Measurements from ENCODE around the gene FAM171A1.
A peak's percentile ranks its signal among the peaks of the same experiment; 100 is the strongest.
"Not testable (repeated sequence)": the region's sequence is repeated elsewhere in the genome, so short reads cannot be mapped to it uniquely, and the experiment has no call there.

The FAM171A1 gene

DNA sequence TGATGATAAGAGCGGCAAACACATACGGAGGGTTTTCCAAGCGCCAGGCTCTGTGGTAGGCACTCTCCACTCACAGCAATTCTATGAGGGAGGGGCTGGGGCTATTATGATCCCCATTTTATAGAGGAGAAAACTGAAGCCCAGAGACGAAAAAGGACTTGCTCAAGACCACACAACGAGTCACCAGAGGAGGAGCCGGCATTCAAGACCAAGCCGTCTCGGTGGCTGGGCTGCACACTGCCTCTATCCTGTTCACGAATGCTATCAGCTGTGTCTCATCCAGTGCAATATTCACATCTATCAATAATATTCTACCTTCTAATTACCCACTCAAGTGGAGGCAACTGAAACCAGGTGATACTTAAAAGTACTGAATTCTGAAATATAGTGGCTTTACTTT lies 134.7 kb downstream of the FAM171A1 start:
- no peak for DNase-seq

GRCh38 chr10:15232279-15232678 lies 138.8 kb downstream of the FAM171A1 start:
- DNase-seq = no peak

DNA sequence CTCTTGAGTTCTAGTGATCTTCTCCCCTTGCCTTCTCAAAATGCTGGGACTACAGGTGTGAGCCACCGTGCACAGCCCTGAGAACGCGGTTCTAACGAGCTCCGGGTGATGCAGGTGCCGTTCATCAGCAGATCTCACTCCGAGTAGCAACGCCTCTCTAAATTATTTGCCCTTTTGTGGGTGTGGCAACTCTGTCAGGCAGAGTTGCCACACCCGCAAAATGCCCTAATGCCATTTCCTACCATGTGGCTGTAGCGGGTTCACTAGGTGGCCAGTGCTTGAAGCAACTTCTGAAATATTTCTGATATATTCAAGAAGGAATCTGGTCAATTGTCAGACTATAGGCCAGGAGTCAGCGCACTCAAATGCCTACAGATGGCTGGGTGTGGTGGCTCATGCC lies 139.7 kb downstream of the FAM171A1 start:
- DNase-seq = no peak

- no peak for DNase-seq
Observed at GRCh38 chr10:15230257-15230656, 140.8 kb downstream of the FAM171A1 start.

- DNase-seq = no peak
Observed at GRCh38 chr10:15229268-15229667, 141.8 kb downstream of the FAM171A1 start.

DNA sequence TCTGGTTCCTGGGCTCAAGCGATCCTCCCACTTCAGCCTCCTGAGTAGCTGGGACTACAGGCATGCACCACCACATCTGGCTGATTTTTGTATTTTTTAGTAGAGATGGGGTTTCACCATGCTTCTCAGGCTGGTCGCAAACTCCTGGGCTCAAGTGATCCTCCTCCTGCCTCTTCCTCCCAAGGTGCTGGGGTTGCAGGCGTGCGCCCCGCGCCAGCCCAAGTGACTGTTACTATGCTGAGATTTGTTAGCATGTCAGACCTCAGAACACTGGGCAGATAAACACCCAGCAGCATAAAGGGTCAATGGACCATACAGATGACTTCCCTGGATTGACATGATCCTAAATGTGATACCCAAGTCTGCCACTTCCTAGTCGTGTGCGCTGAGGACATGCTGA lies 142.7 kb downstream of the FAM171A1 start:
- no peak for DNase-seq

GRCh38 chr10:15227611-15228372 lies 143.3 kb downstream of the FAM171A1 start:
- no peak for DNase-seq

DNA sequence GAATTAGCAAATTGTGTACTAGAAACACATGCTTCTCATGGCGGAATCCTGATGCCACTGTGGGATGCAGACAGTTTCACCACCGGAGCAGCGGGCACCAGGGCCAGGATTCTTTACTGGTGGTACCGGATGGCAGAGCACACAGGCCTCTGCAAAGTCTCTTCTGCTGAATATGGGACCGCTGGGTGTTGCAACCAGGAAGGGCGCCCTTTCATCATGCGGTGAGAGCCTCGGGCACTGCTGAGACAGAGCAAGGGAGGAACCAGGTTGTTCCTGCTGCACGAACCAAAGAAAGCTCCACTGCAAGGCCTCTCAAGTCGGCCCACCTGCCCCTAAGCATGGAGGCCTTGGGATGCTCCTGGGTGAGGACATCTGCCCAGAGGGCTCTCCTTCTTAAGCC lies 145.6 kb downstream of the FAM171A1 start:
- no peak for DNase-seq

DNA sequence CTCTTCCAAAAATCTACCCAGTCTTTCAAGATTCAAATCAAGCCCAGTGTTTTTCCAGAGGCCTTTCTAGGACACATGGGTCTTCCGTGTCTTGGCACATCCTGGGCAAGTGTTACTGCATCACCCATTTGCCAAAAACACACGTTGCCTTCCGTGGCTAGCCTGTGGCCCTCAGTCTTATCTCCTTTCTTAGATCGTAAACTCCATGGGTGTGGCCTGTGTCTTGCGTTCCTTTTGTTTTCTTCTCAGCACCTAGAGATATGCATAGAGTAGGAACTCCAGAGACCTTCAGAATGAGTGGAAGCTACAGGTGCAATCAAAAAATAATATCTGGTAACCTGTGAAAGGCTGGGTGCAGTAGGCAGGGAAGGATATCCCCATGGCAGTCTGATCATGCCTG lies 146.1 kb downstream of the FAM171A1 start:
- DNase-seq = no peak

GRCh38 chr10:15223174-15223573 lies 147.9 kb downstream of the FAM171A1 start:
- DNase-seq = no peak

DNA sequence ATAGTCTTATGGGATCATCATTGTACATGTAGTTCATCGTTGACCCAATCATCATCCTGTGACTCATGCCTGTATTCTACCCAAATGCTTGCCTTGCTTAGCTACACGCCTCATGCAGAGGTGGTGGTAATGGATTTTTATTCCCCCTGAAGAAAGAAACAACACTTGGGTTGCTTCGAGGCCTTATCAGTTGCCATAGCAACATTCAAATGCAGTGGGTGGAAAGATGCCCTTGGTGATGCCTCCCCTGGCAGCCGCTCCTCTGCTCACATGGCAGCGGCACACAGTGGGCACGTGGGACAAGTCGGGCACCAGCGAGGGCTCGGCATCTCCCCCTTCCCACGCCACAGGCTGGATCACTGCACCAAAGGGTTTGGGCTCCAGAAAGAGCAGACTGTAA lies 148.6 kb downstream of the FAM171A1 start:
- DNase-seq = no peak

- DNase-seq = no peak
Observed at GRCh38 chr10:15220445-15220844, 150.6 kb downstream of the FAM171A1 start.

DNA sequence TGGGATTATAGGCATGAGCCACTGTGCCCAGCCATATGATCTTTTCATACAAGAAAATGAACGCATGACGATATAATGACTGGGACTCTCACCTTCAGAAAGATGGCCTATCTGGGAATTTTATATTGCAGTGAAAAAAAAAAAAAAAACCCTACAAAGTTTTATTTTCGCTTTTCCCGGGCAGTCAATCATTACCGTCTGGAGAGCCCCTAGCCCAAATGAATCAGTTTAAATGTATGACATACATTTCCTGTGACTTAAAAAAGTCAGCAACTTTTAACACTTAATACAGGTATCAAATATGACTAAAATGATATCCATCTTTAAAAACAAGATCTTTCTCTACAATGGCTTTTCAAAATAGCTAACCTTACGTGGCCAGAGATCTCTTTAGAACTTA lies 154.4 kb downstream of the FAM171A1 start:
- no peak for DNase-seq

- no peak for DNase-seq
Observed at GRCh38 chr10:15214237-15214636, 156.9 kb downstream of the FAM171A1 start.

DNA sequence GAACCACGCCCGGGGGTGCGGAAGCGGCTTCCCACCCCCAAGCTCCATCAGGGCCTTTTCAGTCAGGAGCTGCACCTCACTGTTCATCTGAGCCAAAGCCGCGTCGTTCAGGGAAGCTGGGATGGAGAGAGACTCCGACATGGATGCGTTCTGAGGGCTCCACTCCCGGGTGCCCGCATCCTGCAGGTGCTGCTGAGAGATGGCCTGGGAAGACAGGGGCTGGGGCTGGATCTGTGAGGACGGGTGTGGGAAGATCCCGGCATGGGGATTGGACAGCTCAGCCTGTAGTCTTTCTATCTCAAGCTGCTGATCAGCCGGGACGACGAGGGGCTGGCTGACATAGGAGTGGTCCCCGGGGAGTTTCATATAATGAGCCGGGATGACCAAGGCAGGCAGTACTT lies 157.6 kb downstream of the FAM171A1 start:
- no peak for DNase-seq

DNA sequence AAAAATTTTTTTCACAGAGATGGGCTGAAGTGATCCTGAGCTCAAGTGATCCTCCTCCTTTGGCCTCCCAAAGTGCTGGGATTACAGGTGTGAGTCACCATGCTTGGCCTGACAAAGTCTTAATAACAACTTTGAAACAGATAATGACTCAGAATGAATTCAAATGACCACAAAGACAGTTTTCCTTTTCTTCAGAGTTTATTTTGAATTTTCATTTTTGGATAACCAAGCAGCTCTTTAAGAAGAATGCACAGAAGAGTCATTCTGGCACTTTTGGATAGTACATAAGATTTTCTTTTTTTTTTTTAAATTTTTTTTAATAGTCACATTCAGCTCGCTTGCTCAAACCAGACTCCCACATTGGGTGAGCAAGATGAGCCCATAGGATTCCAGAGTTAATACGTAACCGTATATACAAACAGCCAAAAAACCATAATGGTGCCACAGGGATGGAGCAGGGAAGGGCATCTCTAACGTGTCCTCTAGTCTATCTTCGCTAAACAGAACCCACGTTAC lies 159.6 kb downstream of the FAM171A1 start:
- DNase-seq = no peak

DNA sequence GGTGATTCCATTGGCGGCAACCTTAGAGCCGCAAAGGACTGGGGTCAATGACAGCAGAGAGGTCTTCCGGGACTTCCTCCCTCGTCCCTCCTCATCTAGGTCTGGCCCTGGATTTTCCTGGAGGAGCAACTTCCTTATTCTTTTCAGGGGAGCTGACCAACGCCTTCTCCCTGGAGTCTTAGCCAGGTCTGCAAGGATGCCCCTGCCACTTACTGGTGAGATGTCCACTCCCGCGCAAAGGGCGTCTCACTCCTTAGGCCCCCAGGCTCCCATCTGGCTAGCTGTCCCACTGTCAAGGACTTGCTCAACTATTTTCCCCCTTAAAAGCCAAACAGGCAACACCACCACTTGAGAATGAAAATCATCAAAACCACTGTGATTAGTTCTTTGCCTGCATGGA lies 160.6 kb downstream of the FAM171A1 start:
- no peak for DNase-seq

DNA sequence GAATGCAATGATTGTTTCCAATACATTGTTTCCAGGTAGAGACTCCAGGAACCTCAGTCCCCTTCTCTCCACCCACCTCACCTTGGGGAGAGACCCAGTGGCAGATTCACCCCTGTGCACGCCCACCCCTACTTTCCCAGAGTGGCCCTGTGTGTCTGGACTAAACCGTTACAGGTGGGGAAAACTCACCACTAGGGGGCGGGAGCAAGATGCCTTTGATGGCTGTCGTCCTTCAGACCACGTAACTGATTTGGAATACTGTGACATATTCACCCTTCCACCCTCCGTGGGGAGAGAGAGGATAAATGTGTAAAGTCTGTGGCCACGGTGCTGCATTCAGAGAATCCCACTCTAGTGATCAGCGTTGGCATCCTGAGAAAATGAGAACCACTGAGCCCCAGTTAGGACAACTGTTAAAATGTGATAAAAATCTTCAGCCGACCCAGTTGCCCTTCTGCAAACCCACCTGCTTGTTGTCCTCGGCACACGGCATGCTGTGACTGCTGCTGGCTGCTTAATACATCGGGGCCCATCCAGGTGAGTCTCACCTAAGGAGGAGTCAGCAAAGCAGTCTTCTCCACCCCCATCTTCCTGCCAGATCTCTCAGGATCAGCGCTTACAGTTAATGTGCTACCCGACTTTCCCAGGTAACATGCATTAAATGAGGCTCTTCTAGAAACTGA lies 161.1 kb downstream of the FAM171A1 start:
- peak; percentile 11 for DNase-seq

GRCh38 chr10:15208221-15208620 lies 162.9 kb downstream of the FAM171A1 start:
- DNase-seq = no peak

GRCh38 chr10:15207410-15207809 lies 163.7 kb downstream of the FAM171A1 start:
- DNase-seq = not testable (repeated sequence)

GRCh38 chr10:15202639-15203038 lies 168.4 kb downstream of the FAM171A1 start:
- no peak for DNase-seq

- DNase-seq = not testable (repeated sequence)
Observed at GRCh38 chr10:15202301-15202621, 168.8 kb downstream of the FAM171A1 start.

GRCh38 chr10:15201589-15202300 lies 169.3 kb downstream of the FAM171A1 start:
- no peak for DNase-seq

GRCh38 chr10:15200626-15201025 lies 170.5 kb downstream of the FAM171A1 start:
- no peak for DNase-seq

All from NCI-H2029 (cell line).